Upper lobe of left lung (tissue), 4 donors: ENCODE data around the gene H2AZ2.

ENCODE experiments used
- EP300 ChIP-seq, 4 donors: sonication (generic); formaldehyde crosslinking; IDR thresholded peaks; one replicate each; pipeline ENCODE4 v1.5.1; 2017; ENCODE audit warnings: antibody characterized with exemption in 4 of 4, control low read depth in 2 of 4
- TF ChIP-seq, protein P1 (sequence below), 6 experiments: fragments of 450-650 bp in 4 of 6; fragments of 200-600 bp in 2 of 6; sonication (generic) in 2 of 6; IDR thresholded peaks; one replicate each; pipeline ENCODE4 v1.5.1; 2016 to 2019; ENCODE audit warnings: antibody characterized with exemption in 6 of 6

DNA sequence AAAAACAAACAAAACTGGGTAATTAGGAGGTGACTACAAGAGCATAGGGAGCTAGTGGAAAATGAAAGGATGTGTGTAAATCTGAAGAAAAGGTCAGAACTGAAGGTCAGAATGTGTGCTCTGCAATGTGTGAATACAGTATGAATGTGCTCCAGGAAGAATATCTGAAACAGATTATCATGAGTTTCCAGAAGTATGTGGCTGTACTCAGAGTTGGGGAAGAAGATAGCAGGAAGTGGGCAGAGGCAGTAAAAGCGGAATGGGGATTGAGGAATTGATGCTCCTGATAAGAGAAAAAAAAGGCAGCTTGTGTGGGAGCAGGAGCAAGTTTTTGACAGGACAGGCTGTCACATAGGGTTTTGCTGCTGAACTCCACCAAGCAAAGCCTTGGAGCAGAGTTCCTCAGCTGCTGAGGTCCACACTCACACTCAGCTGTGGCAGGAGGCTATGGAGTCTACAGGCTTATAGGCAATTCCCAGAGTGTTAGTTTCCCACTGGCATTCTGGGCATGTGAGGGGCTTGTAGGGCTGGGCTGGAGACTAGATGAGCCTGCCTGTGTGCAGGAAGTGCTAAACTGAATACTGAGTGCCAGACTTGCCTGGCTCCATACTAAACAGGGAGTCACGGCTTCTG, 22.9 kb downstream of the H2AZ2 start:
- TF ChIP-seq, protein P1, sequence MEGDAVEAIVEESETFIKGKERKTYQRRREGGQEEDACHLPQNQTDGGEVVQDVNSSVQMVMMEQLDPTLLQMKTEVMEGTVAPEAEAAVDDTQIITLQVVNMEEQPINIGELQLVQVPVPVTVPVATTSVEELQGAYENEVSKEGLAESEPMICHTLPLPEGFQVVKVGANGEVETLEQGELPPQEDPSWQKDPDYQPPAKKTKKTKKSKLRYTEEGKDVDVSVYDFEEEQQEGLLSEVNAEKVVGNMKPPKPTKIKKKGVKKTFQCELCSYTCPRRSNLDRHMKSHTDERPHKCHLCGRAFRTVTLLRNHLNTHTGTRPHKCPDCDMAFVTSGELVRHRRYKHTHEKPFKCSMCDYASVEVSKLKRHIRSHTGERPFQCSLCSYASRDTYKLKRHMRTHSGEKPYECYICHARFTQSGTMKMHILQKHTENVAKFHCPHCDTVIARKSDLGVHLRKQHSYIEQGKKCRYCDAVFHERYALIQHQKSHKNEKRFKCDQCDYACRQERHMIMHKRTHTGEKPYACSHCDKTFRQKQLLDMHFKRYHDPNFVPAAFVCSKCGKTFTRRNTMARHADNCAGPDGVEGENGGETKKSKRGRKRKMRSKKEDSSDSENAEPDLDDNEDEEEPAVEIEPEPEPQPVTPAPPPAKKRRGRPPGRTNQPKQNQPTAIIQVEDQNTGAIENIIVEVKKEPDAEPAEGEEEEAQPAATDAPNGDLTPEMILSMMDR (IDR thresholded peaks at IDR 0.05): no peak
- no peak for TF ChIP-seq EP300 (IDR thresholded peaks at IDR 0.05)
